ENCODE results near the gene BATF2. TPM values are rescaled to one million over a fixed set of nuclear protein-coding genes. Genes with fewer than 3 reads are reported as not detected.

BATF2 gene
- total RNA-seq, 4 donors from 2014 or later, result 0.30 to 0.38 TPM; not detected in 2

GRCh38 chr11:64951529-64951928 lies 45.2 kb downstream of the BATF2 start:
- DNase-seq (ENCODE audit: low spot score in 2 of 2), result no peak
- no peak overlapping the region for H3K27ac ChIP-seq
- H3K36me3 ChIP-seq, result no peaks in the 10 kb centered on the region
- no peaks in the 10 kb centered on the region for H3K9me3 ChIP-seq
- no peaks in the 10 kb centered on the region for H3K4me1 ChIP-seq
- no peak overlapping the region for H3K4me3 ChIP-seq
- TF ChIP-seq EP300 (IDR thresholded peaks at IDR 0.05), result no peak
- no peak for TF ChIP-seq POLR2AphosphoS5 (IDR thresholded peaks at IDR 0.05)
- no peak for TF ChIP-seq CTCF (IDR thresholded peaks at IDR 0.05)
- TF ChIP-seq POLR2A (IDR thresholded peaks at IDR 0.05), result no peak
- 73% methylated on average over 4 of the region's 4 CpGs for WGBS
- H3K27me3 ChIP-seq, result peaks cover 2% of the 10 kb centered on the region

DNA sequence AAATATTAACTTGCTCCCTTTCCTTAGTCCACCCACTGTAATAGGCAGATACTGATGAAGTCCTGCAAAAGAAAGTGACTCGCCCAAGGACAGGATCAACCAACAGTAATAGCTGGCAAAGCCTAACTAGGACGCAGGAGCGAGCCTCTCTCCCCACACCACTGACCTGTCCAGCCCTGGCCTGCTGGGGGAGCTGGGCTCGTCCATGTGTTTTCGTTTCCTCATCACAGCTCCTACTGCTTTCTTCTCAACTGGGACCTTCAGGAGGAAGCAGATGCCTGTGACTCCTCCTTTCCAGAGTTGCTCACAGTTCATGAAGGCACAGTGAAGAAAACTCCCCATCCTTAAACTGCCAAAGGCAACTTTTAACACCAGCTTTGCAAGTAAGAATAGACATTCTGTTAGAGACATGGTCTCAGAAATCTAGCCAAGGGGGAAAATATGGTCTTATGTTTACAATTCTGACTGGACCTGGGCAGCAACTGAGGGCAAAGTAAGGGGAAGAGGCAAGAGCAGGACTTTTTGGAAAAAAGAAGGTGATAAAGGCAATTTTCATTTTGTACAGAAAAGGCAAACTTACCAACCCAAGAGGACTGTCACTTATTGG lies 49.5 kb downstream of the BATF2 start:
- no peak overlapping the region for H3K27ac ChIP-seq
- no peaks in the 10 kb centered on the region for H3K36me3 ChIP-seq
- H3K27me3 ChIP-seq, result no peaks in the 10 kb centered on the region
- TF ChIP-seq CTCF (IDR thresholded peaks at IDR 0.05) (no peak), POLR2AphosphoS5 (IDR thresholded peaks at IDR 0.05) (no peak)
- H3K4me3 ChIP-seq, result no peak overlapping the region
- no peaks in the 10 kb centered on the region for H3K4me1 ChIP-seq
- H3K9me3 ChIP-seq, result no peaks in the 10 kb centered on the region
- DNase-seq (ENCODE audit: low spot score in 2 of 2), result no peak
- 61% methylated on average over 5 of the region's 5 CpGs for WGBS

Other genes with a start within 250 kb of the BATF2 start
- gene PYGM, start 237.0 kb downstream of the BATF2 start, total RNA-seq, result 1 to 10 TPM; 1.1 to 2.7 (median 1.2) TPM
- gene SF1, start 218.4 kb downstream of the BATF2 start, total RNA-seq, result 100 to 1,000 TPM; 270 to 559 (median 373) TPM
- gene MAP4K2, start 193.8 kb downstream of the BATF2 start, total RNA-seq, result 10 to 100 TPM; 13.6 to 20.4 (median 15.3) TPM
- 10 to 100 TPM; 26.9 to 46.6 (median 36.1) TPM for gene MEN1, start 186.4 kb downstream of the BATF2 start, total RNA-seq
- 10 to 100 TPM; 42.2 to 64.9 (median 61.1) TPM for gene CDC42BPG, start 152.3 kb downstream of the BATF2 start, total RNA-seq
- gene EHD1, start 118.3 kb downstream of the BATF2 start, total RNA-seq, result 10 to 100 TPM; 47.8 to 85.4 (median 76.8) TPM
- gene ATG2A, start 79.8 kb downstream of the BATF2 start, total RNA-seq, result 10 to 100 TPM; 69.5 to 82.2 (median 76.0) TPM
- gene PPP2R5B, start 72.3 kb downstream of the BATF2 start, total RNA-seq, result 10 to 100 TPM; 20.1 to 38.3 (median 27.3) TPM
- not detected for gene GPHA2, start 61.1 kb downstream of the BATF2 start, total RNA-seq
- gene MAJIN, start 24.9 kb downstream of the BATF2 start, total RNA-seq, result not detected
- gene ARL2, start 17.2 kb upstream of the BATF2 start, total RNA-seq, result 10 to 100 TPM; 67.8 to 91.3 (median 87.8) TPM
- 10 to 100 TPM; 12.1 to 30.9 (median 24.2) TPM for gene SNX15, start 30.5 kb upstream of the BATF2 start, total RNA-seq
- 10 to 100 TPM in 3 of 4 donors, 1 to 10 TPM in 1; 8.7 to 16.5 (median 12.4) TPM for gene SAC3D1, start 44.2 kb upstream of the BATF2 start, total RNA-seq
- gene NAALADL1, start 61.6 kb upstream of the BATF2 start, total RNA-seq, result 1 to 10 TPM; 2.7 to 8.3 (median 5.1) TPM
- gene CDCA5, start 87.1 kb upstream of the BATF2 start, total RNA-seq, result 1 to 10 TPM in 3 of 4 donors, under 1 TPM in 1; 0.91 to 6.8 (median 1.4) TPM
- 10 to 100 TPM; 34.1 to 58.5 (median 41.9) TPM for gene ZFPL1, start 87.3 kb upstream of the BATF2 start, total RNA-seq
- gene VPS51, start 99.2 kb upstream of the BATF2 start, total RNA-seq, result 100 to 1,000 TPM; 465 to 843 (median 596) TPM
- 100 to 1,000 TPM in 2 of 4 donors, 10 to 100 TPM in 2; 76.5 to 214 (median 145) TPM for gene TM7SF2, start 114.9 kb upstream of the BATF2 start, total RNA-seq
- gene ZNHIT2, start 120.7 kb upstream of the BATF2 start, total RNA-seq, result 10 to 100 TPM in 3 of 4 donors, 1 to 10 TPM in 1; 9.0 to 23.3 (median 17.6) TPM
- 100 to 1,000 TPM; 584 to 609 (median 602) TPM for gene FAU, start 125.2 kb upstream of the BATF2 start, total RNA-seq
- 10 to 100 TPM; 48.0 to 68.5 (median 61.7) TPM for gene MRPL49, start 125.3 kb upstream of the BATF2 start, total RNA-seq
- gene SYVN1, start 137.5 kb upstream of the BATF2 start, total RNA-seq, result 10 to 100 TPM; 52.7 to 61.2 (median 56.9) TPM
- gene SPDYC, start 173.3 kb upstream of the BATF2 start, total RNA-seq, result not detected
- gene CAPN1, start 185.0 kb upstream of the BATF2 start, total RNA-seq, result 100 to 1,000 TPM; 467 to 627 (median 561) TPM